Measurements from ENCODE around the gene SKAP2.

Gene SKAP2

GRCh38 chr7:26864309-26865093, at the start of gene SKAP2:
SKAP2 (minus strand) TSS chr7:26864590; CDS start chr7:26864429, 161 bp downstream.
- DNase-seq, result peak; percentile 98

GRCh38 chr7:26912933-26913536, 48.6 kb upstream of the SKAP2 start:
- DNase-seq, result no peak

- DNase-seq, result no peak
These were observed 47.9 kb upstream of the SKAP2 start for GRCh38 chr7:26912338-26912737.

GRCh38 chr7:26910221-26910620, 45.8 kb upstream of the SKAP2 start:
- DNase-seq, result no peak

GRCh38 chr7:26900251-26900650, 35.9 kb upstream of the SKAP2 start:
- no peak for DNase-seq

GRCh38 chr7:26899519-26899918, 35.1 kb upstream of the SKAP2 start:
- no peak for DNase-seq

GRCh38 chr7:26898891-26899290, 34.5 kb upstream of the SKAP2 start:
- DNase-seq, result no peak

- DNase-seq, result no peak
These were observed 33.5 kb upstream of the SKAP2 start for GRCh38 chr7:26897928-26898327.

GRCh38 chr7:26891400-26892350, 27.3 kb upstream of the SKAP2 start:
- no peak for DNase-seq

GRCh38 chr7:26880852-26881251, 16.5 kb upstream of the SKAP2 start:
- DNase-seq, result no peak

GRCh38 chr7:26879671-26880070, 15.3 kb upstream of the SKAP2 start:
- DNase-seq, result no peak

- DNase-seq, result no peak
These were observed 4.6 kb upstream of the SKAP2 start for GRCh38 chr7:26868841-26869495.

- DNase-seq, result no peak
These were observed 651 bp upstream of the SKAP2 start for GRCh38 chr7:26865094-26865388.

GRCh38 chr7:26863518-26864308, 677 bp downstream of the SKAP2 start:
- peak; percentile 77 for DNase-seq

GRCh38 chr7:26862834-26863233, 1.6 kb downstream of the SKAP2 start:
- no peak for DNase-seq

- DNase-seq, result no peak
These were observed 3.3 kb downstream of the SKAP2 start for GRCh38 chr7:26861050-26861449.

GRCh38 chr7:26860361-26860760, 4.0 kb downstream of the SKAP2 start:
- DNase-seq, result peak; percentile 68

GRCh38 chr7:26859720-26860119, 4.7 kb downstream of the SKAP2 start:
- no peak for DNase-seq

GRCh38 chr7:26858735-26859134, 5.7 kb downstream of the SKAP2 start:
- DNase-seq, result no peak

GRCh38 chr7:26858241-26858715, 6.1 kb downstream of the SKAP2 start:
- DNase-seq, result no peak

GRCh38 chr7:26857506-26858240, 6.7 kb downstream of the SKAP2 start:
- DNase-seq, result peak; percentile 13

- no peak for DNase-seq
These were observed 7.3 kb downstream of the SKAP2 start for GRCh38 chr7:26857170-26857505.

All from NCI-H510A treated with DMSO at 0.1 percent for 48 hours (cell line).